NCI-H187 (cell line): ENCODE measurements around the gene ANKRD18B.
A peak's percentile ranks its signal among the peaks of the same experiment; 100 is the strongest.
"Not testable (repeated sequence)": the region's sequence is repeated elsewhere in the genome, so short reads cannot be mapped to it uniquely, and the experiment has no call there.

Experiments used
- DNase-seq, 2 experiments: peaks; one replicate each; lab custom pipeline; 2025; lab: John Stamatoyannopoulos, UW

ANKRD18B gene

GRCh38 chr9:33612410-33612809 is 88.4 kb downstream of the ANKRD18B start:
- not testable (repeated sequence) for DNase-seq

- no peak for DNase-seq
Observed at GRCh38 chr9:33614001-33614687, 90.1 kb downstream of the ANKRD18B start.

- DNase-seq = not testable (repeated sequence)
Observed at GRCh38 chr9:33618370-33618769, 94.3 kb downstream of the ANKRD18B start.

- no peak for DNase-seq
Observed at GRCh38 chr9:33619666-33620404, 95.8 kb downstream of the ANKRD18B start.

- DNase-seq = peak in 1 of 2 experiments; percentile 12
Observed at GRCh38 chr9:33620738-33621439, 96.8 kb downstream of the ANKRD18B start.
